Transverse colon (tissue), 4 donors: ENCODE data around the gene MIOX.

Experiments used
- CTCF ChIP-seq, 5 experiments: fragments of 200-600 bp in 3 of 5; fragments of 450-650 bp in 2 of 5; sonication (generic) in 3 of 5; IDR thresholded peaks; 1 replicate in 2 of 5; 2 replicates in 3 of 5; pipeline ENCODE4 v1.5.1; 2016 to 2017; ENCODE audit warnings: antibody characterized with exemption in 5 of 5, inconsistent platforms in 3 of 5, mild to moderate bottlenecking in 2 of 5, moderate library complexity in 1 of 5
- POLR2A ChIP-seq: fragments of 450-650 bp; IDR thresholded peaks from one replicate; pipeline ENCODE4 v1.6.1; 2016; ENCODE audit warnings: antibody characterized with exemption, mild to moderate bottlenecking, moderate library complexity
- POLR2AphosphoS5 ChIP-seq, 3 donors: sonication (generic); formaldehyde crosslinking; IDR thresholded peaks; one replicate each; pipeline ENCODE4 v1.6.1; 2016; ENCODE audit warnings: antibody characterized with exemption in 3 of 3

- no peak for TF ChIP-seq POLR2AphosphoS5 (IDR thresholded peaks at IDR 0.05)
- TF ChIP-seq CTCF (IDR thresholded peaks at IDR 0.05) = no peak
- TF ChIP-seq POLR2A = no peak
Observed at GRCh38 chr22:50481440-50482106, 5.1 kb upstream of the MIOX start, which contains the start of gene ADM2.
